H7 (cell line): ENCODE measurements around the gene PUS3. TPM values are rescaled to one million over a fixed set of nuclear protein-coding genes. Genes with fewer than 3 reads are reported as not detected.
"Not testable (repeated sequence)": the region's sequence is repeated elsewhere in the genome, so short reads cannot be mapped to it uniquely, and the experiment has no call there.

ENCODE experiments used
- DNase-seq: peaks from one replicate; pipeline ENCODE4 v3.0.0; 2012
- H3K27me3 ChIP-seq: 2 replicates; pipeline ENCODE4 v1.6.0; 2011; ENCODE audit warnings: mild to moderate bottlenecking, low read length; ENCODE audit not compliant: control insufficient read depth, insufficient read depth
- H3K36me3 ChIP-seq: replicated peaks from 2 replicates; pipeline ENCODE4 v1.5.1; 2011; ENCODE audit warnings: low read length; ENCODE audit not compliant: control insufficient read depth, insufficient read depth
- H3K4me3 ChIP-seq: 2 replicates; pipeline ENCODE4 v1.5.1; 2011; ENCODE audit warnings: low read depth, mild to moderate bottlenecking, control low read depth, low read length, moderate library complexity; ENCODE audit not compliant: insufficient read depth
- total RNA-seq: library from RNA; depleted of rRNA; stranded (reverse); fragments of >200 nt; shearing (Covaris generic); gene quantifications from 2 replicates; pipeline ENCODE4 v1.2.3, GENCODE V29; 2014; rRNA removed

The PUS3 gene
- total RNA-seq, 1 experiment from 2014 or later = 12.7 TPM

GRCh38 chr11:125874556-125875124 lies 28.4 kb downstream of the PUS3 start:
- peak; percentile 76 for DNase-seq
- H3K4me3 ChIP-seq = no peak overlapping the region
- no peaks in the 10 kb centered on the region for H3K27me3 ChIP-seq
- H3K36me3 ChIP-seq = no peaks in the 10 kb centered on the region

GRCh38 chr11:125873881-125874555 lies 29.0 kb downstream of the PUS3 start:
- no peaks in the 10 kb centered on the region for H3K36me3 ChIP-seq
- no peak overlapping the region for H3K4me3 ChIP-seq
- H3K27me3 ChIP-seq = no peaks in the 10 kb centered on the region
- DNase-seq = no peak

GRCh38 chr11:125872138-125872491 lies 30.9 kb downstream of the PUS3 start:
- no peak overlapping the region for H3K4me3 ChIP-seq
- no peak for DNase-seq
- no peaks in the 10 kb centered on the region for H3K36me3 ChIP-seq
- H3K27me3 ChIP-seq = no peaks in the 10 kb centered on the region

GRCh38 chr11:125871391-125872137 lies 31.4 kb downstream of the PUS3 start:
- H3K36me3 ChIP-seq = no peaks in the 10 kb centered on the region
- no peak overlapping the region for H3K4me3 ChIP-seq
- DNase-seq = peak; percentile 77
- H3K27me3 ChIP-seq = no peaks in the 10 kb centered on the region

- H3K36me3 ChIP-seq = no peaks in the 10 kb centered on the region
- H3K27me3 ChIP-seq = no peaks in the 10 kb centered on the region
- DNase-seq = no peak
- no peak overlapping the region for H3K4me3 ChIP-seq
Measured at GRCh38 chr11:125869521-125869920, 33.5 kb downstream of the PUS3 start.

- not testable (repeated sequence) for H3K4me3 ChIP-seq, DNase-seq, H3K27me3 ChIP-seq, H3K36me3 ChIP-seq
Measured at GRCh38 chr11:125865354-125865753, 37.7 kb downstream of the PUS3 start.

GRCh38 chr11:125862786-125863185 lies 40.2 kb downstream of the PUS3 start:
- H3K36me3 ChIP-seq, H3K4me3 ChIP-seq, H3K27me3 ChIP-seq, DNase-seq: not testable (repeated sequence)

GRCh38 chr11:125857670-125858069 lies 45.3 kb downstream of the PUS3 start:
- H3K27me3 ChIP-seq, H3K4me3 ChIP-seq, DNase-seq, H3K36me3 ChIP-seq: not testable (repeated sequence)

- H3K27me3 ChIP-seq = no peaks in the 10 kb centered on the region
- no peak for DNase-seq
- H3K36me3 ChIP-seq = no peaks in the 10 kb centered on the region
- no peak overlapping the region for H3K4me3 ChIP-seq
Measured at GRCh38 chr11:125846188-125846587, 56.8 kb downstream of the PUS3 start.

Other genes with a start within 250 kb of the PUS3 start
- gene ACRV1, start 222.4 kb downstream of the PUS3 start, total RNA-seq = not detected in 2 replicates
- gene PATE1, start 156.9 kb downstream of the PUS3 start, total RNA-seq = not detected in 2 replicates
- gene PATE2, start 124.4 kb downstream of the PUS3 start, total RNA-seq = not detected in 2 replicates
- gene PATE3, start 115.1 kb downstream of the PUS3 start, total RNA-seq = not detected in 2 replicates
- gene PATE4, start 69.9 kb downstream of the PUS3 start, total RNA-seq = not detected in 2 replicates
- 7.9 and 11.5 TPM in 2 replicates for gene HYLS1, start 15.5 kb downstream of the PUS3 start, total RNA-seq
- gene DDX25, start 1.3 kb upstream of the PUS3 start, total RNA-seq = 6.7 and 8.5 TPM in 2 replicates
- not detected in 2 replicates for gene VSIG10L2, start 42.8 kb upstream of the PUS3 start, total RNA-seq
- gene CDON, start 159.7 kb upstream of the PUS3 start, total RNA-seq = 22.7 and 31.5 TPM in 2 replicates